Calu3 (cell line): Measurements from ENCODE around the gene TCF4. TPM values are rescaled to one million over a fixed set of nuclear protein-coding genes. Genes with fewer than 3 reads are reported as not detected.

ENCODE experiments used
- BruUV-seq: library from RNA; stranded (reverse); fragments of 400-500 nt; replicated peaks from 2 replicates; lab custom pipeline; 2021; lab: Mats Ljungman, UMichigan
- CTCF ChIA-PET: fragments of 300-600 bp; sonication (Branson Sonifier 250); formaldehyde crosslinking; loops from one replicate; lab custom pipeline; 2022; ENCODE audit warnings: antibody characterized with exemption; lab: Charles Lee
- DNase-seq: peaks from one replicate; pipeline ENCODE4 v3.0.0; 2022
- H3K27ac Mint-ChIP-seq: one replicate; pipeline ENCODE4 v1.8.0; 2022; ENCODE audit warnings: mixed read lengths; ENCODE audit not compliant: unreplicated experiment
- H3K27me3 Mint-ChIP-seq: one replicate; pipeline ENCODE4 v1.8.0; 2022; ENCODE audit warnings: mixed read lengths; ENCODE audit not compliant: unreplicated experiment
- H3K36me3 Mint-ChIP-seq: one replicate; pipeline ENCODE4 v1.8.0; 2022; ENCODE audit warnings: mild to moderate bottlenecking, moderate library complexity, mixed read lengths; ENCODE audit not compliant: insufficient read depth, unreplicated experiment
- H3K4me1 Mint-ChIP-seq: one replicate; pipeline ENCODE4 v1.8.0; 2022; ENCODE audit warnings: mild to moderate bottlenecking, low read depth, mixed read lengths; ENCODE audit not compliant: unreplicated experiment
- H3K4me3 Mint-ChIP-seq: one replicate; pipeline ENCODE4 v1.8.0; 2022; ENCODE audit warnings: mild to moderate bottlenecking, low read depth, moderate library complexity, mixed read lengths; ENCODE audit not compliant: unreplicated experiment
- H3K9me3 Mint-ChIP-seq: one replicate; pipeline ENCODE4 v1.8.0; 2022; ENCODE audit warnings: low read depth, mixed read lengths; ENCODE audit not compliant: unreplicated experiment
- CTCF ChIP-seq: fragments of 200-600 bp; IDR thresholded peaks from one replicate; pipeline ENCODE4 v1.8.0; 2022; ENCODE audit warnings: antibody characterized with exemption; ENCODE audit not compliant: unreplicated experiment
- intact Hi-C: fragments of 100-400 bp; cut with micrococcal nuclease; formaldehyde crosslinking; loops from one replicate; pipeline ENCODE4 v1.10.0; 2022; ENCODE audit not compliant: unreplicated experiment
- total RNA-seq: library from RNA; stranded (reverse); gene quantifications from 2 replicates; pipeline ENCODE4 v1.2.3, GENCODE V29; 2022

TCF4 gene
- total RNA-seq, 1 experiment from 2014 or later = 0.21 TPM

- no TSS peak for BruUV-seq
- Mint-ChIP-seq H3K36me3 (no peaks in the 10 kb centered on the region), H3K9me3 (no peaks in the 10 kb centered on the region), H3K4me3 (no peak overlapping the region), H3K27me3 (no peaks in the 10 kb centered on the region), H3K27ac (no peak overlapping the region), H3K4me1 (no peaks in the 10 kb centered on the region)
- intact Hi-C loops = no loop called here
- CTCF ChIA-PET = interaction anchor here (0.5 kb wide), 1 partner anchor 321 kb away, joined by 4 read pairs; no protein-coding TSS in a partner anchor
- no peak for TF ChIP-seq CTCF
- DNase-seq = no peak
These were observed 129.4 kb downstream of the TCF4 start for GRCh38 chr18:55458456-55459203.

GRCh38 chr18:55457028-55457427 is 131.0 kb downstream of the TCF4 start:
- BruUV-seq = no TSS peak
- Mint-ChIP-seq H3K36me3 (no peaks in the 10 kb centered on the region), H3K27me3 (no peaks in the 10 kb centered on the region), H3K27ac (no peak overlapping the region), H3K9me3 (no peaks in the 10 kb centered on the region), H3K4me3 (no peak overlapping the region), H3K4me1 (no peaks in the 10 kb centered on the region)
- intact Hi-C loops = no loop called here
- no peak for DNase-seq
- TF ChIP-seq CTCF = no peak
- CTCF ChIA-PET = no interaction called here

GRCh38 chr18:55455938-55456337 is 132.1 kb downstream of the TCF4 start:
- H3K9me3 Mint-ChIP-seq = no peaks in the 10 kb centered on the region
- DNase-seq = no peak
- CTCF ChIA-PET = interaction anchor here (0.6 kb wide), 1 partner anchor 134 kb away, joined by 5 read pairs; no protein-coding TSS in a partner anchor
- TF ChIP-seq CTCF = no peak
- BruUV-seq = no TSS peak
- intact Hi-C loops = no loop called here
- H3K36me3 Mint-ChIP-seq = no peaks in the 10 kb centered on the region
- H3K27ac Mint-ChIP-seq = no peak overlapping the region
- H3K4me3 Mint-ChIP-seq = no peak overlapping the region
- no peaks in the 10 kb centered on the region for H3K27me3 Mint-ChIP-seq
- no peaks in the 10 kb centered on the region for H3K4me1 Mint-ChIP-seq

- no peak for TF ChIP-seq CTCF
- CTCF ChIA-PET = no interaction called here
- Mint-ChIP-seq H3K36me3 (no peaks in the 10 kb centered on the region), H3K27ac (no peak overlapping the region), H3K4me1 (no peaks in the 10 kb centered on the region), H3K27me3 (no peaks in the 10 kb centered on the region), H3K9me3 (no peaks in the 10 kb centered on the region), H3K4me3 (no peak overlapping the region)
- DNase-seq = no peak
- BruUV-seq = no TSS peak
- intact Hi-C loops = no loop called here
These were observed 134.8 kb downstream of the TCF4 start for GRCh38 chr18:55453186-55453585.
